ENCODE data around the gene RFX2. TPM values are rescaled to one million over a fixed set of nuclear protein-coding genes. Genes with fewer than 3 reads are reported as not detected.

Gene RFX2
- total and polyA plus RNA-seq, 7 experiments from 2014 or later = 3.8 to 18.4 (median 8.2) TPM

DNA sequence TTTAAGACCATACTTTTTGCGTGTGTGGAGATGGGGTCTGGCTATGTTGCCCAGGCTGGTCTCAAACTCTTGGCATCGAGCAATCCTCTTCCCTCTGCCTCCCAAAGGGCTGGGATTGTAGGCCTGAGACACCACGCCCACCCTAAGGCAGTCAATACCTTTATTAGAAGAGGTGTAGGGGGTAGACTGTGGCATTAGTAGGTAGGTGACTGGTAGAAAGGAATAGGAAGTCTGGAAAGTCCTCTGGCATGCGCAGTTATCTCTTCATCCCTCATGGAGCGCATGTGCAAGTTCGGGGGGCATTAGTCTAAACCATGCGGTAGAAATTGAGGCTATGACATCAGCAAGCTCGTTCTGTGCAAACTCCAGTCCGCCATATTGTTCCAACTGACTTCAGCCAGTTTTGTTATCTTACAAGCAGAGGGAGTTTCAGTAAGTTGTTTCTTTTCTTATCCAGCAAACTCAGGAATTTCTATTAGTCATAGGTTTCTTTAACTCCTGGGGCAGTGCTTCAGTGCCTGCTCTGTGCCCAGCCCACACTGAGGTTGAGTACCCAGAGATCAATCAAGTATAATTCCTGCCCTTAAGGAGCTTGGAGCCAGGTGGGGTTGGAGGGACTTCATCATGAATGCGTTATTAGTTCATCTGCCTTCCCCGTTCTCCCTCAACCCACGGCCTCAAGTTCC lies 125.1 kb downstream of the RFX2 start:
- Mint-ChIP-seq H3K4me1 (peaks cover 8 to 47% (median 19%) of the 10 kb centered on the region in 7 donors), H3K27ac (no peak overlapping the region), H3K27me3 (no peaks in the 10 kb centered on the region), H3K36me3 (peaks cover 0 to 2% (median 0%) of the 10 kb centered on the region in 5 donors), H3K9me3 (no peaks in the 10 kb centered on the region), H3K4me3 (no peak overlapping the region)
- no peaks in the 10 kb centered on the region for H3K27me3 ChIP-seq (ENCODE audit: control insufficient read depth in 2 of 2, insufficient read depth in 2 of 2, low read length in 2 of 2)
- intact Hi-C loops (cut with micrococcal nuclease) = loop anchor here in 1 of 2 donors (5.0 kb wide), 1 partner anchor 142 kb away; no protein-coding TSS in a partner anchor
- peaks cover 0 to 5% of the 10 kb centered on the region in 2 donors for H3K4me1 ChIP-seq (ENCODE audit: control insufficient read depth in 2 of 2, insufficient read depth in 2 of 2, low read length in 2 of 2)
- no peak overlapping the region for H3K4me3 ChIP-seq (ENCODE audit: low read length)
- CTCF ChIA-PET = interaction anchor here (1.4 to 3.0 kb wide), 4 partner anchors 13 to 37 kb away, joined by 4 to 15 read pairs (median 10); no protein-coding TSS in a partner anchor
- POLR2A ChIA-PET = interaction anchor here (0.7 to 1.2 kb wide), 2 partner anchors 10 to 13 kb away, joined by 3 to 4 read pairs; no protein-coding TSS in a partner anchor
- H3K27ac ChIP-seq (ENCODE audit: low read depth, low read length) = no peak overlapping the region
- ATAC-seq (no peak), DNase-seq (no peak)
- no peaks in the 10 kb centered on the region for H3K36me3 ChIP-seq (ENCODE audit: control insufficient read depth in 2 of 3, insufficient read depth in 3 of 3, low read length in 3 of 3)
- H3K9me3 ChIP-seq (ENCODE audit: control insufficient read depth in 2 of 3, low read length in 3 of 3) = no peaks in the 10 kb centered on the region

DNA sequence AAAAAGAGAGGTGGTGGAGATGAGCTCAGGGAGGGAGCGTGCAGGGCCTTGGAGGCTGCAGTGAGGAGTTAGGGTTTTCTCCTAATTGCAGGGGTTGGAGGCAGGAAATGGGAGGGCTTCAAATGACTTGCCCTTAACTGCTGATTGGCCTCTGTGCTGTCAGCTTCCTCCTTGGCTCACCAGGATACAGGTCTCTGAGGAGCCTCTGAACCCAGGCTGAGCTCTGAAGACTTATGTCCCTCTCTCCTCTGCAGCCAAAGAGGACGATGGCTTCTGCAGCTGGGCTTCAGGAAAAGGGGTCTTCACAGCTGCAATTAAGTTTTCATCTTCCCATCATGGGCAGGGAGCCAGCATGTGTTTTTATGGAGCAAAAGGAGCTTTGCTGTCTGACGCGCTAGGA lies 125.7 kb downstream of the RFX2 start:
- intact Hi-C loops (cut with micrococcal nuclease) = no loop called here
- DNase-seq (no peak), ATAC-seq (no peak)
- ChIA-PET POLR2A (interaction anchor here (0.7 kb wide), 1 partner anchor 13 kb away, joined by 3 read pairs; no protein-coding TSS in a partner anchor), CTCF (interaction anchor here (1.4 to 3.0 kb wide), 4 partner anchors 12 to 38 kb away, joined by 4 to 15 read pairs (median 10); no protein-coding TSS in a partner anchor)
- no peaks in the 10 kb centered on the region for H3K9me3 Mint-ChIP-seq
- H3K36me3 Mint-ChIP-seq = peaks cover 0 to 3% (median 0%) of the 10 kb centered on the region in 5 donors
- Histone ChIP-seq H3K27me3 (ENCODE audit: control insufficient read depth in 2 of 2, insufficient read depth in 2 of 2, low read length in 2 of 2) (no peaks in the 10 kb centered on the region), H3K27ac (ENCODE audit: low read depth, low read length) (no peak overlapping the region), H3K4me3 (ENCODE audit: low read length) (no peak overlapping the region), H3K4me1 (ENCODE audit: control insufficient read depth in 2 of 2, insufficient read depth in 2 of 2, low read length in 2 of 2) (peaks cover 0 to 5% of the 10 kb centered on the region in 2 donors), H3K36me3 (ENCODE audit: control insufficient read depth in 2 of 3, insufficient read depth in 3 of 3, low read length in 3 of 3) (no peaks in the 10 kb centered on the region), H3K9me3 (ENCODE audit: control insufficient read depth in 2 of 3, low read length in 3 of 3) (no peaks in the 10 kb centered on the region)
- no peak overlapping the region for H3K4me3 Mint-ChIP-seq
- H3K27me3 Mint-ChIP-seq = no peaks in the 10 kb centered on the region
- peaks cover 11 to 51% (median 23%) of the 10 kb centered on the region in 7 donors for H3K4me1 Mint-ChIP-seq
- no peak overlapping the region for H3K27ac Mint-ChIP-seq

DNA sequence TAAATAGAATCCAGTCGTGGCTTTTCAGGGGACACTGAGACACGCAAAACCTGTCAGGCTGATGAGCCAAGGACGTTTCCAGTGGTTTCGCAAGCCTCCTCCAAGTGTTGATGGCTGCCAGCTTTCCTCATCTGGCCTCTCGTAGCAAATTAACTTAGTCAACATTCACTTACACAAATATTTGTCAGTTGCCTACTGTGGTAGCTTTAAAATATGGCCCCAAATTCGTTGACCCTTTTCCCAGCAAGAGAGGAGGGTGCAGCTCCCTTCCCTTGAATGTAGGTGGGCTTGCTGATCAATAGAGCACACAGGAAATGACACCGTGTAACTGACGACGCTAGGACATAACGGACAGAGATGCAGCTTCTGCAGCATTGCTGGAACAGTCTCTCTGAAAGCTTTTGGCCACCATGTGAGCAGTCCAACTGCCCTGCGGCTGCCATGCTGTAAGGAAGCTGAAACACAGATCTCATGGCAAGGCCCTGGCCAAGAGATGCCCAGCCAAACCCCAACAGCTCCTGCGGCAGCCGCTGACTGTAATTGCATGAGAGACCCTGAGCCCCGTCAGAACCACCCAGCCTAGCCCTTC lies 126.8 kb downstream of the RFX2 start:
- no peak for DNase-seq
- Histone ChIP-seq H3K27ac (ENCODE audit: low read depth, low read length) (no peak overlapping the region), H3K4me3 (ENCODE audit: low read length) (no peak overlapping the region), H3K4me1 (ENCODE audit: control insufficient read depth in 2 of 2, insufficient read depth in 2 of 2, low read length in 2 of 2) (peaks cover 6 to 11% of the 10 kb centered on the region in 2 donors), H3K27me3 (ENCODE audit: control insufficient read depth in 2 of 2, insufficient read depth in 2 of 2, low read length in 2 of 2) (no peaks in the 10 kb centered on the region), H3K9me3 (ENCODE audit: control insufficient read depth in 2 of 3, low read length in 3 of 3) (no peaks in the 10 kb centered on the region), H3K36me3 (ENCODE audit: control insufficient read depth in 2 of 3, insufficient read depth in 3 of 3, low read length in 3 of 3) (no peaks in the 10 kb centered on the region)
- intact Hi-C loops (cut with micrococcal nuclease) = no loop called here
- ChIA-PET POLR2A (interaction anchor here (2.0 kb wide), 1 partner anchor 80 kb away, joined by 5 read pairs; the partner anchor contains the start of gene NDUFA11), CTCF (interaction anchor here (0.6 to 3.0 kb wide), 3 partner anchors 16 to 1174 kb away, joined by 3 to 15 read pairs (median 13); no protein-coding TSS in a partner anchor)
- H3K36me3 Mint-ChIP-seq = peaks cover 0 to 4% (median 0%) of the 10 kb centered on the region in 5 donors
- no peak overlapping the region for H3K4me3 Mint-ChIP-seq
- ATAC-seq = no peak
- no peaks in the 10 kb centered on the region for H3K9me3 Mint-ChIP-seq
- no peaks in the 10 kb centered on the region for H3K27me3 Mint-ChIP-seq
- peak overlapping the region in 2 of 9 donors; percentile 21 to 46 for H3K27ac Mint-ChIP-seq
- peaks cover 18 to 52% (median 29%) of the 10 kb centered on the region in 7 donors for H3K4me1 Mint-ChIP-seq

DNA sequence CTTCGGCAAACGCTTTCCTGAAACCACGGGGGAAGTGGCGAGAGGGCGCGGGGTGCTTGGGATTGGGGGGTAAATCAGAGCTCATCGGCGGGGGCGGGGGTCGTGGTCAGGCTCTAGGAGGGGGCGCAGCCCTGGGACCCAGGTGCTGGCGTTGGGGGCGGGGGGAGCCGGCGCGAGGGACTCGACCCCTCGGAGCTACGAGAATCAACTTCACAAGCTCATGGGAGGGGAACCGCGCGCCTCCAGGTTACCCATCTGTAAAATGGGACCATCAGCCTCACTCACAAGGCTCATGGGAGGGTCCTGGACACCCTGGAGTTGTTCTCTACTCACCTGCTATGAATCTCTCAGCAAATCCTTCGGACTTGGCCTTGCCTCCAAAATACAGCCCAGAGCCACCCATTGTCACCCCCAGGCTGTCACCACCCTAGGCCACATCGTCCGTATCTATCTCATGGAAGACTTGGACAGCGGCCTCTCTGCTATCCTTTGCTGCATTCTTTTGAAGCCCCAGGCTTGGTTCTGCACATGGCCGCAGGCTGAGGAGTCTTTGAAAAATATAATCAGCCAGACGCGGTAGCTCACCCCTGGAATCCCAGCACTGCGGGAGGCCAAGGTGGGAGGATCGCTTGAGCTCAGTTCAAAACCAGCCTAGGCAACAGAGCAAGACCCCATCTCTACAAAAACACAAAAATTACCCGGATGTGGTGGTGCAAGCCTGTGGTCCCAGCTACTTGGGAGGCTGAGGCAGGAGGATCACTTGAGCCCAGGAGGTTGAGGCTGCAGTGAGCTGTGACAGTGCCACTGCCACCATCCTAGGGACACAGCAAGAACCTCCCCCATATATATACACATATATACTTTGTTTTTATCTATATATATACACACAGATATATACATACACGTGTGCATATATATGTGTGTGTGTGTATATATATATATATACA lies 131.4 kb downstream of the RFX2 start:
- peak overlapping the region; percentile 91 to 97 (median 94) for H3K27ac Mint-ChIP-seq
- intact Hi-C loops (cut with micrococcal nuclease) = loop anchor here (1.0 to 10.0 kb wide), 14 partner anchors 11 to 756 kb away; partner anchors contain the start of genes CATSPERD (in 2 of the 2), LONP1 (in 2 of the 2), VMAC (in 2 of the 2) and DUS3L (in 1 of the 2)
- H3K4me1 Mint-ChIP-seq = peaks cover 39 to 65% (median 51%) of the 10 kb centered on the region in 7 donors
- Histone ChIP-seq H3K4me3 (ENCODE audit: low read length) (peak overlapping the region; percentile 78), H3K4me1 (ENCODE audit: control insufficient read depth in 2 of 2, insufficient read depth in 2 of 2, low read length in 2 of 2) (peaks cover 35 to 40% of the 10 kb centered on the region in 2 donors), H3K27ac (ENCODE audit: low read depth, low read length) (peak overlapping the region; percentile 94), H3K36me3 (ENCODE audit: control insufficient read depth in 2 of 3, insufficient read depth in 3 of 3, low read length in 3 of 3) (peaks cover 0 to 24% (median 0%) of the 10 kb centered on the region in 3 experiments), H3K9me3 (ENCODE audit: control insufficient read depth in 2 of 3, low read length in 3 of 3) (no peaks in the 10 kb centered on the region), H3K27me3 (ENCODE audit: control insufficient read depth in 2 of 2, insufficient read depth in 2 of 2, low read length in 2 of 2) (no peaks in the 10 kb centered on the region)
- DNase-seq (no peak), ATAC-seq (no peak)
- H3K4me3 Mint-ChIP-seq = peak overlapping the region; percentile 92 to 99 (median 96)
- POLR2A ChIA-PET = interaction anchor here (0.6 to 4.8 kb wide), 12 partner anchors 9 to 1977 kb away, joined by 3 to 50 read pairs (median 4); partner anchors contain the start of genes DUS3L and VMAC
- peaks cover 0 to 4% (median 0%) of the 10 kb centered on the region in 11 donors for H3K9me3 Mint-ChIP-seq
- peaks cover 0 to 2% (median 0%) of the 10 kb centered on the region in 5 donors for H3K27me3 Mint-ChIP-seq
- CTCF ChIA-PET = interaction anchor here (0.6 to 6.2 kb wide), 7 partner anchors 8 to 150 kb away, joined by 3 to 41 read pairs (median 3); no protein-coding TSS in a partner anchor
- H3K36me3 Mint-ChIP-seq = peaks cover 0 to 18% (median 5%) of the 10 kb centered on the region in 5 donors

DNA sequence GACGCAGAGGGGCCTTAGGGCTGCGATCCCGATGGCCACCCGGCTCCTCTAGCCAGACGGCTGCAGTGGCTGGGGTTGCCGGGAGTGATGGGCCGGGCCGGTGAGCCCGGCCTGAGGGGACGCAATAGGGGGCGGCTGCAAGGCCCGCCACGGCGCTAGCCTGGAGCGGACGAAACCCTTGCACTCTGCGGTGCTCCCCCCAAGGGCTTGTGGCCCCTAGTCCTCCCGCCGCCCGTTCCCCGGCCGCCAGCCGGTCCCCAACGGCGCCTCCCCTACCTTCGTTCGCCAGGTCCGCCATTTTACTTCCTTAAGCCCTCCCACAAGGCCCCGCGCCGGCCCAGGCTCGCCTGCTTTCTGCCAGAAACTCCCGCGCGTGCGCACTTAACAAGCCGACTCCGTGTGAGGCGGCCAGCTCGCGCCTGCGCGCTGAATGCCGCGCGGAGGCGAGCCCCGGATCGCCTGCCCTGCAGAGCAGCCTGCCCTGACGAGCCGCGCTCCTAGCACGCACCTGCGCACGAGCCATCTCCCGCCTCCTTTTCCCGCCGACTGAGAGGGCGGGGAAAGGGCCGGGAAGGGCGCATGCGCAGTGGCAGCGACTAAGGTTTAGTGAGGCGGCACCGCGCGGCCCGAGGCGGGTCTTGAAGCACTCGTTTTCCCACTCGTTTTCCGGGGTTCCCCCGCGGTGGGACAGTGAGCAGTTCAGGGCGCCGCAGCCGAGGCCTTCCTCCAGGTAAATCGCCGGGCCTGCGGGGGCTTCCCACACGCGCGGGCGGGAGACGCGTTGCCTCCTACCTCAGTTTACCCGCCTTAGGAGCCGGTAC lies 132.3 kb downstream of the RFX2 start, which contains the start of gene RANBP3:
TSS of gene RANBP3 (minus strand) at position 356 of the 821 bp plus-strand sequence. CDS start at position 298, 58 bp downstream.
- peaks cover 0 to 4% (median 0%) of the 10 kb centered on the region in 11 donors for H3K9me3 Mint-ChIP-seq
- intact Hi-C loops (cut with micrococcal nuclease) = loop anchor here (1.0 to 10.0 kb wide), 14 partner anchors 10 to 757 kb away; partner anchors contain the start of genes CATSPERD (in 2 of the 2), LONP1 (in 2 of the 2), VMAC (in 2 of the 2) and DUS3L (in 1 of the 2)
- no peaks in the 10 kb centered on the region for H3K9me3 ChIP-seq (ENCODE audit: control insufficient read depth in 2 of 3, low read length in 3 of 3)
- DNase-seq (peak; percentile 94 to 99 (median 99)), ATAC-seq (peak; percentile 94)
- peak within 1 kb of the TSS; percentile 91 to 97 (median 95) for H3K27ac Mint-ChIP-seq
- peak within 1 kb of the TSS; percentile 94 for H3K27ac ChIP-seq (ENCODE audit: low read depth, low read length)
- peaks cover 31 to 45% of the 10 kb centered on the region in 2 donors for H3K4me1 ChIP-seq (ENCODE audit: control insufficient read depth in 2 of 2, insufficient read depth in 2 of 2, low read length in 2 of 2)
- peaks cover 0 to 33% (median 5%) of the 10 kb centered on the region in 3 experiments for H3K36me3 ChIP-seq (ENCODE audit: control insufficient read depth in 2 of 3, insufficient read depth in 3 of 3, low read length in 3 of 3)
- peak within 1 kb of the TSS; percentile 92 to 99 (median 96) for H3K4me3 Mint-ChIP-seq
- peaks cover 0 to 18% (median 5%) of the 10 kb centered on the region in 5 donors for H3K36me3 Mint-ChIP-seq
- ChIA-PET CTCF (interaction anchor here (0.5 to 6.2 kb wide), 5 partner anchors 9 to 141 kb away, joined by 3 to 41 read pairs (median 3); no protein-coding TSS in a partner anchor), POLR2A (interaction anchor here (0.7 to 4.8 kb wide), 10 partner anchors 10 to 187 kb away, joined by 3 to 50 read pairs (median 4); partner anchors contain the start of genes DUS3L and VMAC)
- peaks cover 0 to 2% (median 0%) of the 10 kb centered on the region in 5 donors for H3K27me3 Mint-ChIP-seq
- H3K4me1 Mint-ChIP-seq = peaks cover 42 to 65% (median 55%) of the 10 kb centered on the region in 7 donors
- H3K4me3 ChIP-seq (ENCODE audit: low read length) = peak within 1 kb of the TSS; percentile 78
- no peaks in the 10 kb centered on the region for H3K27me3 ChIP-seq (ENCODE audit: control insufficient read depth in 2 of 2, insufficient read depth in 2 of 2, low read length in 2 of 2)

Data from naive thymus-derived CD4-positive, alpha-beta T cell (primary cell).